ENCODE data around the gene ZNF516. TPM values are rescaled to one million over a fixed set of nuclear protein-coding genes. Genes with fewer than 3 reads are reported as not detected.

ZNF516 gene
- total and polyA plus RNA-seq, 10 of the 15 experiments (the other 5 are each of a cell fraction or from before 2014, with no cell fraction given), result 2.0 to 32.0 (median 8.3) TPM

- intact Hi-C loops (cut with micrococcal nuclease; ENCODE audit: unreplicated experiment), result loop anchor here (10.0 kb wide), 1 partner anchor 1691 kb away; no protein-coding TSS in a partner anchor
- TF ChIP-seq RB1 (IDR thresholded peaks at IDR 0.05; ENCODE audit: borderline replicate concordance) (no peak), ZBTB33 (IDR thresholded peaks at IDR 0.05) (no peak), SIX5 (IDR thresholded peaks at IDR 0.05; ENCODE audit: low read depth, low read length, severe bottlenecking) (no peak), FOS (IDR thresholded peaks at IDR 0.05; ENCODE audit: borderline replicate concordance, extremely low read depth, insufficient read length) (no peak), NFXL1 (IDR thresholded peaks at IDR 0.05; ENCODE audit: borderline replicate concordance) (no peak), LARP7 (IDR thresholded peaks at IDR 0.05) (no peak), ASH2L (IDR thresholded peaks at IDR 0.05; ENCODE audit: borderline replicate concordance, low read depth) (no peak), NR2C1 (IDR thresholded peaks at IDR 0.05) (no peak), BCLAF1 (IDR thresholded peaks at IDR 0.05) (no peak), ZNF384 (IDR thresholded peaks at IDR 0.05; ENCODE audit: borderline replicate concordance, low read depth, low read length) (no peak), NBN (IDR thresholded peaks at IDR 0.05) (no peak), DPF2 (IDR thresholded peaks at IDR 0.05) (no peak), IKZF2 (IDR thresholded peaks at IDR 0.05) (no peak), MYC (IDR thresholded peaks at IDR 0.05; ENCODE audit: insufficient read depth, insufficient read length, insufficient replicate concordance, low read length, severe bottlenecking) (no peak), SMC3 (IDR thresholded peaks at IDR 0.05; ENCODE audit: borderline replicate concordance, low read length) (no peak), CBX3 (IDR thresholded peaks at IDR 0.05; ENCODE audit: borderline replicate concordance, low read depth) (no peak), MTA3 (IDR thresholded peaks at IDR 0.05; ENCODE audit: borderline replicate concordance, low read length) (no peak), CHD2 (IDR thresholded peaks at IDR 0.05; ENCODE audit: borderline replicate concordance, low read depth, low read length) (no peak), KAT2A (conservative IDR thresholded peaks at IDR 0.05; ENCODE audit: control insufficient read depth, low read depth, low read length) (no peak), RCOR1 (conservative IDR thresholded peaks at IDR 0.05; ENCODE audit: low read depth, low read length) (no peak)
- Histone ChIP-seq H3K9ac (ENCODE audit: control insufficient read depth, insufficient read depth, low read length) (no peak overlapping the region), H3K4me1 (ENCODE audit: control insufficient read depth, insufficient read depth, low read length) (no peaks in the 10 kb centered on the region), H4K20me1 (ENCODE audit: control insufficient read depth, insufficient read depth) (no peaks in the 10 kb centered on the region), H3K36me3 (ENCODE audit: control insufficient read depth in 2 of 2, insufficient read depth in 2 of 2, low read length in 1 of 2) (no peaks in the 10 kb centered on the region), H3K79me2 (ENCODE audit: control insufficient read depth, insufficient read depth, low read length) (no peaks in the 10 kb centered on the region), H3K4me2 (ENCODE audit: control insufficient read depth, insufficient read depth) (no peak overlapping the region), H3K9me3 (replicated peaks; ENCODE audit: control insufficient read depth, insufficient read depth, low read length) (no peaks in the 10 kb centered on the region), H3K27ac (ENCODE audit: control insufficient read depth, insufficient read depth) (no peak overlapping the region), H3K27me3 (replicated peaks in 1 of 2; ENCODE audit: control insufficient read depth in 2 of 2, insufficient read depth in 2 of 2, low read length in 1 of 2) (no peaks in the 10 kb centered on the region), H2AFZ (ENCODE audit: control insufficient read depth, low read depth, low read length) (no peak overlapping the region), H3K4me3 (no peak overlapping the region)
- ATAC-seq, result no peak
- no peak for FAIRE-seq
- DNase-seq (ENCODE audit: low read depth, low spot score), result no peak
- ChIA-PET POLR2A (no interaction called here), SMC1A (ENCODE audit: uncharacterized antibody, unreplicated experiment) (no interaction called here), CTCF (no interaction called here), RAD21 (ENCODE audit: unreplicated experiment) (no interaction called here)
- 87% methylated on average over 4 of the region's 4 CpGs for WGBS (ENCODE audit: insufficient coverage, insufficient replicate concordance, low lambda C conversion rate, missing lambda C conversion rate)
- no TSS peak for BruUV-seq (replicated peaks)
- in situ Hi-C loops (cut with MboI), result no loop called here
These were observed 149.1 kb downstream of the ZNF516 start for GRCh38 chr18:76345901-76346300.

Measured in GM12878 (cell line).